ENCODE results near the gene DGCR2.

DGCR2 gene

DNA sequence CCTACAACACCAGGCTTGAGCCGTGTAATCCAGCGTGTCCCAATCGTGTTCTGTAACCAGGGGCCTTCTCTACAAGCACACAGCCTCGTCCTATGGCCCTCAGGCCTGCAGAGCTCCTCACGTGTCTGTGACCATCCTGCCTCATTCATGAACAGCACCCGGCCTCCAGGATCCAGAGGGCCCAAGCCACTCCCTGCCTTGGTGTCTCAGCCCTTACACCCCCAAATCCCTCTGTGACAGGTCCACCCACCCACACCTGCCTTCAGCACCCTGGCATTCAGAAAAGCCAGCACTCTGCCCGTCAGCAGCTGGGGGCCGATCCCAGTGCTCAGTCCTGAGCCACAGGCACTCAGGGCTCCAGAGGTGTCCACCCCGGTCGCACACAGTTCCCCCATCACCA is 14.7 kb upstream of the DGCR2 start:
- TF ChIP-seq, protein P1, sequence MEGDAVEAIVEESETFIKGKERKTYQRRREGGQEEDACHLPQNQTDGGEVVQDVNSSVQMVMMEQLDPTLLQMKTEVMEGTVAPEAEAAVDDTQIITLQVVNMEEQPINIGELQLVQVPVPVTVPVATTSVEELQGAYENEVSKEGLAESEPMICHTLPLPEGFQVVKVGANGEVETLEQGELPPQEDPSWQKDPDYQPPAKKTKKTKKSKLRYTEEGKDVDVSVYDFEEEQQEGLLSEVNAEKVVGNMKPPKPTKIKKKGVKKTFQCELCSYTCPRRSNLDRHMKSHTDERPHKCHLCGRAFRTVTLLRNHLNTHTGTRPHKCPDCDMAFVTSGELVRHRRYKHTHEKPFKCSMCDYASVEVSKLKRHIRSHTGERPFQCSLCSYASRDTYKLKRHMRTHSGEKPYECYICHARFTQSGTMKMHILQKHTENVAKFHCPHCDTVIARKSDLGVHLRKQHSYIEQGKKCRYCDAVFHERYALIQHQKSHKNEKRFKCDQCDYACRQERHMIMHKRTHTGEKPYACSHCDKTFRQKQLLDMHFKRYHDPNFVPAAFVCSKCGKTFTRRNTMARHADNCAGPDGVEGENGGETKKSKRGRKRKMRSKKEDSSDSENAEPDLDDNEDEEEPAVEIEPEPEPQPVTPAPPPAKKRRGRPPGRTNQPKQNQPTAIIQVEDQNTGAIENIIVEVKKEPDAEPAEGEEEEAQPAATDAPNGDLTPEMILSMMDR (IDR thresholded peaks at IDR 0.05; ENCODE audit: low read length, missing control alignments): no peak
- no peak for DNase-seq (ENCODE audit: low read depth)

DNA sequence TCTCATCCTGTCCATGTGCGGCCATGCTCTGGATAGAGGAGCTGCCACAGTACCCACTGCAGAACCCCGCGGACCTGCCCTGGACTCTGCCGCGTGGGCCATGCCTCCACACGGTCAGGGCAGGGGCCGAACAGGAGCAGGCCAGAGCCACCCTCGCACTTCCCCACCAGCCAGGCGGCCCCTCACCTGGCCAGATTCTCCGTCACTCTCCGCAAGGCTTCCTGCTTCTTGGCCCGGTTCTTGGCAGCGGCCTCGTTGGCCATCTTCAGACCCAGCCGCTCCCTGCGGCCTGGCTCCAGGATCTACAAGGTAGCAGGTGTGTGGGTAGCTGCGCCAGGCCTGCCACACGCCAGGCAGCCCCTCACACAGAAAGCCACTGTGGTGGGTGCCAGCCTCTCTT is 12.7 kb upstream of the DGCR2 start:
- no peak for DNase-seq (ENCODE audit: low read depth)
- TF ChIP-seq, protein P1 (IDR thresholded peaks at IDR 0.05; ENCODE audit: low read length, missing control alignments): no peak
- no peak overlapping the region for H3K4me3 ChIP-seq (replicated peaks; ENCODE audit: low read depth, low read length)

More for the DNA sequence above, 14.7 kb upstream of the DGCR2 start:
- H3K4me3 ChIP-seq (replicated peaks; ENCODE audit: low read depth, low read length): no peak overlapping the region

DNA sequence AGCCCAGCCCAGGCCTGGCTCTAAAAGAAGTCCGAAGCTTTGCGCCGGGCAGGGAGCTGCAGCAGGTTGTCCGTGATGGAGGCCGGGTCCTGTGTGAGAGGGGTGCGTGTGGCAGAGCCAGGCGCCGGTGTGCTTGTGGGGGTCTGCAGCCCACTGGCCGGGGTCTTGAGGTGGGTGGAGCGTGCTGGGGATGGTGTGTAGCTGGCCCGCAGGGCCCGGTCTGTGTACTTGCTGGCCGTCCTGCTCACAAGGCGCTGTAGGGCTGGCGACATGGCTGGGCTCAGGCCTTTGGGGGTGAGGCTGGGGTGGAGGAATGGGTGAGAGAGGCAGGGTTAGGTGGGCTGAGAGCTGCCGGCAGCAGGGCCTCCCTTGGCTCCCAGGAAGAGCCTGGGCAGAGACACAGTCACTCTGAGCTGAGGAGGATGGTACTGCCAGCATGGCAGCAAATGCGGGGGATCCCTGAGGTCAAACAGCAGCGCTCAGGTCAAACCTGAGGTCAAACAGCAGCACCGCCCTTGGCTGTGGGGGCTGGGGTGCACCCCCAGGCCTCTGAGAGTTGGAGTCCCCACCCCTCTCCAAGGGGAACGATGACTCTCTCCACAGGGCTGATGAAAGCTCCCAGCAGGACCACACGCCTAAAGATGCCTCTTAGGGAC is 12.1 kb upstream of the DGCR2 start:
- DNase-seq (ENCODE audit: low read depth): no peak
- no peak overlapping the region for H3K4me3 ChIP-seq (replicated peaks; ENCODE audit: low read depth, low read length)
- TF ChIP-seq, protein P1 (IDR thresholded peaks at IDR 0.05; ENCODE audit: low read length, missing control alignments): no peak

DNA sequence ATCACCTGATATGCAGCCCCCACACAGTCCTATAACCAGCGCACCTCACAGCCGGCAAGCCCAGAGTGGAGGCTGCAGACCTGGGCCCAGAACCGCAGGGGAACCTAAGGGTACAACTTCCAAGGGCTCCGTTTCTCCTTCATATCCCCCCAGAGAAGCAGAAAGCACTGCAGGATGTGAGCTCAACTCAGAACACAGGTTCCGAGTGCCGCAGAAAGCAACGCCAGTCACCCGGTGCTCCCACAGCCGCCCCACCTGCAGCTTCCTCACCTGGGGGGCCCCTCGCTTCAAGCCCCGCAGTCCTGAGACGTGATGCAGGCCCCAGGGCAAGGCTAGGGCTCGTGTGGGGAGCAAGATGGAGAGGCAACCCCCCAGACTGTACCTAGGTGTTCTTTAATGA is 11.3 kb upstream of the DGCR2 start:
- TF ChIP-seq, protein P1 (IDR thresholded peaks at IDR 0.05; ENCODE audit: low read length, missing control alignments): no peak
- no peak for DNase-seq (ENCODE audit: low read depth)
- no peak overlapping the region for H3K4me3 ChIP-seq (replicated peaks; ENCODE audit: low read depth, low read length)

DNA sequence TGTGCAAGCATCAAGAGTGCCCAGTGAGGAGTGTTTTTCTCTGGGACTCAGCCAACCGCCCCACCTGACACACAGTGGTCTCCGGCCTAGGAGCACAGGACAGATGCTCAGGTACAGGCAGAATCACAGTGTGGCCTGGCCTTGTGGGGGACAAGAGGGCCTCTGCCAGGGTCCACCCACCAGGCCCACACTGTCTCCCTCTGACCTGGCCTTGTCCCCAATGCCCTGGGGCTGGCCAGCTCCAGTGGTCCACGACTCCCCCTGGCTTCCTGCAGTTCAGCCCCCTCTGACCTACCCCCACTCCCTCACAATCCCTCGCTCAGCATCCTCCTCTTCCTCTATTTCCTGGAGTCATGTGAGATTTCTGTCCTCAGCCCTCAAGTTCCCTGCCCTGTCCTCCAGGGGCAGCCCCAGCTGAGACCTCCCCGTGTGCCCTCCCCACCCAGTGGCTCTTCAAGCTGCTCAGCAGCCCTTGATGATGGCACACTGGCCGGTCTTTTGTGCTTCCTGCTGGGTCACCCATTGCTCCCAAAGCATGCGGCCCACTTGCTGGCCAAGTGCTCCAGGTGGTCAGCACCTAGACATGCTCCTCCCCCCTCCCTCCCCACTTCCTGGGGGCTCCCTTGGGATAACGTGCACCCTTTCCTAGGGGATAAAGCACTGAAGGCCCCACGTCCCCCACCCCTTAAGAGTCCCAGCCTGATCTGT is 10.6 kb upstream of the DGCR2 start:
- TF ChIP-seq, protein P1 (IDR thresholded peaks at IDR 0.05; ENCODE audit: low read length, missing control alignments): no peak
- DNase-seq (ENCODE audit: low read depth): no peak
- no peak overlapping the region for H3K4me3 ChIP-seq (replicated peaks; ENCODE audit: low read depth, low read length)

DNA sequence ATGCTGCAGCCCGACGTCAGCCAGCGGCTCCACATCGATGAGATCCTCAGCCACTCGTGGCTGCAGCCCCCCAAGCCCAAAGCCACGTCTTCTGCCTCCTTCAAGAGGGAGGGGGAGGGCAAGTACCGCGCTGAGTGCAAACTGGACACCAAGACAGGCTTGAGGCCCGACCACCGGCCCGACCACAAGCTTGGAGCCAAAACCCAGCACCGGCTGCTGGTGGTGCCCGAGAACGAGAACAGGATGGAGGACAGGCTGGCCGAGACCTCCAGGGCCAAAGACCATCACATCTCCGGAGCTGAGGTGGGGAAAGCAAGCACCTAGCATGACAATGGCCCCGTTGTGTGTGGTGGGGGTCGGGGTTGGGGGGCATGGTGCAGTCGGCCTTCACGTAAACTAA is 9.9 kb upstream of the DGCR2 start:
- TF ChIP-seq, protein P1 (IDR thresholded peaks at IDR 0.05; ENCODE audit: low read length, missing control alignments): no peak
- no peak overlapping the region for H3K4me3 ChIP-seq (replicated peaks; ENCODE audit: low read depth, low read length)
- no peak for DNase-seq (ENCODE audit: low read depth)

DNA sequence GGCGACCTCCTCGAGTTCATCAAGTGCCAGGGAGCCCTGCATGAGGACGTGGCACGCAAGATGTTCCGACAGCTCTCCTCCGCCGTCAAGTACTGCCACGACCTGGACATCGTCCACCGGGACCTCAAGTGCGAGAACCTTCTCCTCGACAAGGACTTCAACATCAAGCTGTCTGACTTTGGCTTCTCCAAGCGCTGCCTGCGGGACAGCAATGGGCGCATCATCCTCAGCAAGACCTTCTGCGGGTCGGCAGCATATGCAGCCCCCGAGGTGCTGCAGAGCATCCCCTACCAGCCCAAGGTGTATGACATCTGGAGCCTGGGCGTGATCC is 9.4 kb upstream of the DGCR2 start:
- no peak overlapping the region for H3K4me3 ChIP-seq (replicated peaks; ENCODE audit: low read depth, low read length)
- TF ChIP-seq, protein P1 (IDR thresholded peaks at IDR 0.05; ENCODE audit: low read length, missing control alignments): no peak
- no peak for DNase-seq (ENCODE audit: low read depth)
